Fibroblast of gingiva (primary cell): ENCODE measurements around the gene KAT5.
"Not testable (repeated sequence)": the region's sequence is repeated elsewhere in the genome, so short reads cannot be mapped to it uniquely, and the experiment has no call there.

Experiments
- DNase-seq: peaks from one replicate; pipeline ENCODE4 v3.0.0-alpha.2; 2011; ENCODE audit warnings: low read depth

The KAT5 gene

GRCh38 chr11:65744026-65744698 is 32.1 kb downstream of the KAT5 start:
- DNase-seq, result peak; percentile 27

- no peak for DNase-seq
Observed at GRCh38 chr11:65744699-65745042, 32.6 kb downstream of the KAT5 start.

GRCh38 chr11:65745049-65745448 is 33.0 kb downstream of the KAT5 start:
- no peak for DNase-seq

GRCh38 chr11:65762169-65762568 is 50.1 kb downstream of the KAT5 start:
- DNase-seq, result not testable (repeated sequence)

- DNase-seq, result not testable (repeated sequence)
Observed at GRCh38 chr11:65762816-65763215, 50.8 kb downstream of the KAT5 start.

GRCh38 chr11:65764434-65764833 is 52.4 kb downstream of the KAT5 start:
- no peak for DNase-seq

- DNase-seq, result peak; percentile 91
Observed at GRCh38 chr11:65766535-65766934, 54.5 kb downstream of the KAT5 start.

GRCh38 chr11:65767406-65767805 is 55.4 kb downstream of the KAT5 start:
- DNase-seq, result peak; percentile 72

- DNase-seq, result not testable (repeated sequence)
Observed at GRCh38 chr11:65767806-65768205, 55.8 kb downstream of the KAT5 start.
